ENCODE measurements around the gene EIF2B2. TPM values are rescaled to one million over a fixed set of nuclear protein-coding genes. Genes with fewer than 3 reads are reported as not detected.
"Not testable (repeated sequence)": the region's sequence is repeated elsewhere in the genome, so short reads cannot be mapped to it uniquely, and the experiment has no call there.

Gene EIF2B2
- polyA plus RNA-seq, 2 donors, result 13.3 to 42.9 TPM

- H3K4me3 ChIP-seq (ENCODE audit: low read depth in 1 of 2, low read length in 2 of 2), result no peak overlapping the region
- 80% methylated on average over 10 of the region's 10 CpGs for WGBS, 2 donors
- no peak overlapping the region for H3K27ac ChIP-seq (ENCODE audit: low read depth in 2 of 2, low read length in 1 of 2)
- no peaks in the 10 kb centered on the region for H3K27me3 ChIP-seq (ENCODE audit: control insufficient read depth in 1 of 2, insufficient read depth in 2 of 2, low read length in 2 of 2)
- peaks cover 4 to 8% of the 10 kb centered on the region in 2 donors for H3K4me1 ChIP-seq (ENCODE audit: control insufficient read depth in 2 of 2, insufficient read depth in 2 of 2, low read length in 1 of 2)
- no peaks in the 10 kb centered on the region for H3K9me3 ChIP-seq (ENCODE audit: control insufficient read depth in 2 of 2, insufficient read depth in 1 of 2, low read depth in 1 of 2, low read length in 1 of 2)
- no peaks in the 10 kb centered on the region for H3K36me3 ChIP-seq (ENCODE audit: control insufficient read depth in 2 of 2, insufficient read depth in 2 of 2, low read length in 1 of 2)
These were observed 17.8 kb upstream of the EIF2B2 start for GRCh38 chr14:74985028-74985310.

DNA sequence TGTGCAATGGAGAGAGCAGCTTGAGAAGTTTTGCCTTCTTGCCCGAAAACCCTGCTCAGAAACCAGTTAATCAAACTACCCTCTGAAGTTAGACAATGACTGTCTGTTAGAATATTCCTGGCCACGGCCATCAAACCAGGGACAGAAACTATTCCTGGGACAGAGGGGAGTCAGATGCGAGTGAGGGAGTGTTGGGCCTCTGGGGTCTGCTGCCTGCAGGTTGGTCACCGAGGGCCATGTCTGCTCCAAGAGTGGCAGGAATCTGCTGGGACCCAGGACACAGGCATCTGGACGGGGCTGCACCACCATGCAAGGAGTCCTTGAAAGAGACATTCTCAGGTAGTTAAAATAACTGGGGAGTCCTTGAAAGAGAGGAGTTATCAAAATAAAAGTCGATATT, 16.9 kb upstream of the EIF2B2 start:
- Histone ChIP-seq H3K9me3 (ENCODE audit: control insufficient read depth in 2 of 2, insufficient read depth in 1 of 2, low read depth in 1 of 2, low read length in 1 of 2) (no peaks in the 10 kb centered on the region), H3K27me3 (ENCODE audit: control insufficient read depth in 1 of 2, insufficient read depth in 2 of 2, low read length in 2 of 2) (no peaks in the 10 kb centered on the region), H3K4me1 (ENCODE audit: control insufficient read depth in 2 of 2, insufficient read depth in 2 of 2, low read length in 1 of 2) (peaks cover 4 to 7% of the 10 kb centered on the region in 2 donors), H3K36me3 (ENCODE audit: control insufficient read depth in 2 of 2, insufficient read depth in 2 of 2, low read length in 1 of 2) (no peaks in the 10 kb centered on the region), H3K4me3 (ENCODE audit: low read depth in 1 of 2, low read length in 2 of 2) (no peak overlapping the region), H3K27ac (ENCODE audit: low read depth in 2 of 2, low read length in 1 of 2) (no peak overlapping the region)
- WGBS, 2 donors, result 91 to 92% methylated on average over 6 of the region's 6 CpGs

GRCh38 chr14:74988131-74988530, 14.6 kb upstream of the EIF2B2 start:
- H3K4me3 ChIP-seq (ENCODE audit: low read depth in 1 of 2, low read length in 2 of 2), result no peak overlapping the region
- H3K9me3 ChIP-seq (ENCODE audit: control insufficient read depth in 2 of 2, insufficient read depth in 1 of 2, low read depth in 1 of 2, low read length in 1 of 2), result no peaks in the 10 kb centered on the region
- H3K27me3 ChIP-seq (ENCODE audit: control insufficient read depth in 1 of 2, insufficient read depth in 2 of 2, low read length in 2 of 2), result no peaks in the 10 kb centered on the region
- H3K27ac ChIP-seq (ENCODE audit: low read depth in 2 of 2, low read length in 1 of 2), result peak overlapping the region; percentile 30 to 55
- H3K36me3 ChIP-seq (ENCODE audit: control insufficient read depth in 2 of 2, insufficient read depth in 2 of 2, low read length in 1 of 2), result no peaks in the 10 kb centered on the region
- H3K4me1 ChIP-seq (ENCODE audit: control insufficient read depth in 2 of 2, insufficient read depth in 2 of 2, low read length in 1 of 2), result peaks cover 4 to 6% of the 10 kb centered on the region in 2 donors
- 57 to 65% methylated on average over 4 of the region's 4 CpGs for WGBS, 2 donors

GRCh38 chr14:74988993-74989392, 13.7 kb upstream of the EIF2B2 start:
- Histone ChIP-seq H3K27me3 (ENCODE audit: control insufficient read depth in 1 of 2, insufficient read depth in 2 of 2, low read length in 2 of 2) (no peaks in the 10 kb centered on the region), H3K36me3 (ENCODE audit: control insufficient read depth in 2 of 2, insufficient read depth in 2 of 2, low read length in 1 of 2) (no peaks in the 10 kb centered on the region), H3K27ac (ENCODE audit: low read depth in 2 of 2, low read length in 1 of 2) (no peak overlapping the region), H3K4me1 (ENCODE audit: control insufficient read depth in 2 of 2, insufficient read depth in 2 of 2, low read length in 1 of 2) (peaks cover 4 to 6% of the 10 kb centered on the region in 2 donors), H3K9me3 (ENCODE audit: control insufficient read depth in 2 of 2, insufficient read depth in 1 of 2, low read depth in 1 of 2, low read length in 1 of 2) (no peaks in the 10 kb centered on the region), H3K4me3 (ENCODE audit: low read depth in 1 of 2, low read length in 2 of 2) (no peak overlapping the region)
- WGBS, 2 donors, result 89 to 100% methylated on average over 1 of the region's 1 CpG

DNA sequence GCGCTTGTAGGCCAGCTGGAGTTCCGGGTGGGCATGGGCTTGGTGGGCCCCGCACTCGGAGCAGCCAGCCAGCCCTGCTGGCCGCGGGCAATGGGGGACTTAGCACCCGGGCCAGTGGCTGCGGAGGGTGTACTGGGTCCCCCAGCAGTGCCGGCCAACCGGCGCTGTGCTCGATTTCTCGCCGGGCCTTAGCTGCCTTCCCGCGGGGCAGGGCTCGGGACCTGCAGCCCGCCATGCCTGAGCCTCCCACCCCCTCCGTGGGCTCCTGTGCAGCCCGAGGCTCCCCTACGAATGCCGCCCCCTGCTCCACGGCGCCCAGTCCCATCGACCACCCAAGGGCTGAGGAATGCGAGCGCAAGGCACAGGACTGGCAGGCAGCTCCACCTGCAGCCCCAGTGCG, 8.5 kb upstream of the EIF2B2 start:
- H3K4me3 ChIP-seq (ENCODE audit: low read depth in 1 of 2, low read length in 2 of 2); H3K27me3 ChIP-seq (ENCODE audit: control insufficient read depth in 1 of 2, insufficient read depth in 2 of 2, low read length in 2 of 2); H3K4me1 ChIP-seq (ENCODE audit: control insufficient read depth in 2 of 2, insufficient read depth in 2 of 2, low read length in 1 of 2); H3K27ac ChIP-seq (ENCODE audit: low read depth in 2 of 2, low read length in 1 of 2); H3K9me3 ChIP-seq (ENCODE audit: control insufficient read depth in 2 of 2, insufficient read depth in 1 of 2, low read depth in 1 of 2, low read length in 1 of 2); H3K36me3 ChIP-seq (ENCODE audit: control insufficient read depth in 2 of 2, insufficient read depth in 2 of 2, low read length in 1 of 2): not testable (repeated sequence)
- 92 to 94% methylated on average over 23 to 28 of the region's 28 CpGs for WGBS, 2 donors

DNA sequence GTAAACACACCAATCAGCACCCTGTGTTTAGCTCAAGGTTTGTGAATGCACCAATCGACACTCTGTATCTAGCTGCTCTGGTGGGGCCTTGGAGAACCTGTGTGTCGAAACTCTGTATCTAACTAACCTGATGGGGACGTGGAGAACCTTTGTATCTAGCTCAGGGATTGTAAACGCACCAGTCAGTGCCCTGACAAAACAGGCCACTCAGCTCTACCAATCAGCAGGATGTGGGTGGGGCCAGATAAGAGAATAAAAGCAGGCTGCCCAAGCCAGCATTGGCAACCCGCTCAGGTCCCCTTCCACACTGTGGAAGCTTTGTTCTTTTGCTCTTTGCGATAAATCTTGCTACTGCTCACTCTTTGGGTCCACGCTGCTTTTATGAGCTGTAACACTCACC, 6.9 kb upstream of the EIF2B2 start:
- H3K9me3 ChIP-seq (ENCODE audit: control insufficient read depth in 2 of 2, insufficient read depth in 1 of 2, low read depth in 1 of 2, low read length in 1 of 2); H3K4me3 ChIP-seq (ENCODE audit: low read depth in 1 of 2, low read length in 2 of 2); H3K36me3 ChIP-seq (ENCODE audit: control insufficient read depth in 2 of 2, insufficient read depth in 2 of 2, low read length in 1 of 2); H3K27me3 ChIP-seq (ENCODE audit: control insufficient read depth in 1 of 2, insufficient read depth in 2 of 2, low read length in 2 of 2); H3K4me1 ChIP-seq (ENCODE audit: control insufficient read depth in 2 of 2, insufficient read depth in 2 of 2, low read length in 1 of 2); H3K27ac ChIP-seq (ENCODE audit: low read depth in 2 of 2, low read length in 1 of 2): not testable (repeated sequence)
- 90 to 97% methylated on average over 3 to 6 of the region's 7 CpGs for WGBS, 2 donors

DNA sequence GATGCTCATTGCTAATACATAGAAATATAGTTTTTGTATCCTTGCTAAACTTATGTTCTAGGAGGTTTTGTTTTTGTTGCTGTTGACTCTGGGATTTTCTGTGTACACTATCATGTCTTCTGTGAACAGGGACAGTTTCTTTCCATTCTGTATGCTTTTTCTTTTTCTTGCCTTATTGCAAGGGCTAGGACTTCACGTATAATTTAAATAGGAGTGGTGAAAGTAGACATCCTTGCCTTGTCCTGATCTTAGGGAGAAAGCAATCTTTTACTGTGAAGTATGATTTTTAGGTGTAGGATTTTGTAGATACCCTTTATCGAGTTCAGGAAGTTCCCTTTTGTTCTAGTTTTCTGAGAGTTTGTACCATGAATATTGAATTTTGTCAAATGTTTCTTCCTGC, 1.5 kb upstream of the EIF2B2 start:
- no peak overlapping the region for H3K27ac ChIP-seq (ENCODE audit: low read depth in 2 of 2, low read length in 1 of 2)
- no peak overlapping the region for H3K4me3 ChIP-seq (ENCODE audit: low read depth in 1 of 2, low read length in 2 of 2)
- H3K27me3 ChIP-seq (ENCODE audit: control insufficient read depth in 1 of 2, insufficient read depth in 2 of 2, low read length in 2 of 2), result no peaks in the 10 kb centered on the region
- H3K36me3 ChIP-seq (ENCODE audit: control insufficient read depth in 2 of 2, insufficient read depth in 2 of 2, low read length in 1 of 2), result peaks cover 0 to under 1% of the 10 kb centered on the region in 2 donors
- WGBS, 2 donors, result 96% methylated on average over 2 of the region's 2 CpGs
- H3K4me1 ChIP-seq (ENCODE audit: control insufficient read depth in 2 of 2, insufficient read depth in 2 of 2, low read length in 1 of 2), result peaks cover 0 to 3% of the 10 kb centered on the region in 2 donors
- H3K9me3 ChIP-seq (ENCODE audit: control insufficient read depth in 2 of 2, insufficient read depth in 1 of 2, low read depth in 1 of 2, low read length in 1 of 2), result no peaks in the 10 kb centered on the region

DNA sequence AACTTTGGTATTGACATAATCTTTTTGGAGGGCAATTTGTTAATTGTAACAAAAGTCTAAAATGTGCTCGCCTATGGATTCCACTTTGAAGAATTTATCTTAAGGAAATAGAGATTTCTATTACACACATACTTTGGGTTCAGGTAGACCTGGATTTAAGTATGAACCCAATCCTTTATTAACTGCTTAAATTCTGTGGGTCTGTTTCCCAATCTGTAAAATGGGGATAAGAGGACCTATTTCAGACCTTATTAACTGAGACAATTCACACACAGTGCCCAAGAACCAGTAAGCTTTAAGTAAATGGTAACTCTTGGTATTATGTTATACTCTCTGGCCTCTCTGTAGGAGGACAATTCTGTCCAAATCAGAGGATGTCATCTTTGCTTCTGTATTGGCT, 822 bp upstream of the EIF2B2 start:
- Histone ChIP-seq H3K27me3 (ENCODE audit: control insufficient read depth in 1 of 2, insufficient read depth in 2 of 2, low read length in 2 of 2) (no peaks in the 10 kb centered on the region), H3K4me3 (ENCODE audit: low read depth in 1 of 2, low read length in 2 of 2) (peak overlapping the region in 1 of 2 donors; percentile 89), H3K27ac (ENCODE audit: low read depth in 2 of 2, low read length in 1 of 2) (peak overlapping the region; percentile 85 to 92), H3K9me3 (ENCODE audit: control insufficient read depth in 2 of 2, insufficient read depth in 1 of 2, low read depth in 1 of 2, low read length in 1 of 2) (no peaks in the 10 kb centered on the region), H3K36me3 (ENCODE audit: control insufficient read depth in 2 of 2, insufficient read depth in 2 of 2, low read length in 1 of 2) (peaks cover 5% of the 10 kb centered on the region in 2 donors), H3K4me1 (ENCODE audit: control insufficient read depth in 2 of 2, insufficient read depth in 2 of 2, low read length in 1 of 2) (peaks cover 0 to 3% of the 10 kb centered on the region in 2 donors)
- 91 to 98% methylated on average over 1 of the region's 1 CpG for WGBS, 2 donors

- whole genome bisulfite sequencing, 2 donors, result 9% methylated on average over 18 of the region's 18 CpGs
- H3K4me1 ChIP-seq (ENCODE audit: control insufficient read depth in 2 of 2, insufficient read depth in 2 of 2, low read length in 1 of 2), result peaks cover 0 to 3% of the 10 kb centered on the region in 2 donors
- no peaks in the 10 kb centered on the region for H3K27me3 ChIP-seq (ENCODE audit: control insufficient read depth in 1 of 2, insufficient read depth in 2 of 2, low read length in 2 of 2)
- no peaks in the 10 kb centered on the region for H3K9me3 ChIP-seq (ENCODE audit: control insufficient read depth in 2 of 2, insufficient read depth in 1 of 2, low read depth in 1 of 2, low read length in 1 of 2)
- H3K27ac ChIP-seq (ENCODE audit: low read depth in 2 of 2, low read length in 1 of 2), result peak overlapping the region; percentile 85 to 92
- H3K4me3 ChIP-seq (ENCODE audit: low read depth in 1 of 2, low read length in 2 of 2), result peak overlapping the region; percentile 89
- H3K36me3 ChIP-seq (ENCODE audit: control insufficient read depth in 2 of 2, insufficient read depth in 2 of 2, low read length in 1 of 2), result peaks cover 9 to 15% of the 10 kb centered on the region in 2 donors
These were observed 718 bp downstream of the EIF2B2 start for GRCh38 chr14:75003250-75004027.

- Histone ChIP-seq H3K4me1 (ENCODE audit: control insufficient read depth in 2 of 2, insufficient read depth in 2 of 2, low read length in 1 of 2) (peaks cover 0 to 3% of the 10 kb centered on the region in 2 donors), H3K9me3 (ENCODE audit: control insufficient read depth in 2 of 2, insufficient read depth in 1 of 2, low read depth in 1 of 2, low read length in 1 of 2) (no peaks in the 10 kb centered on the region), H3K36me3 (ENCODE audit: control insufficient read depth in 2 of 2, insufficient read depth in 2 of 2, low read length in 1 of 2) (peaks cover 16 to 17% of the 10 kb centered on the region in 2 donors), H3K27me3 (ENCODE audit: control insufficient read depth in 1 of 2, insufficient read depth in 2 of 2, low read length in 2 of 2) (no peaks in the 10 kb centered on the region), H3K27ac (ENCODE audit: low read depth in 2 of 2, low read length in 1 of 2) (no peak overlapping the region), H3K4me3 (ENCODE audit: low read depth in 1 of 2, low read length in 2 of 2) (no peak overlapping the region)
- 73 to 84% methylated on average over 3 of the region's 3 CpGs for WGBS, 2 donors
These were observed 2.6 kb downstream of the EIF2B2 start for GRCh38 chr14:75005357-75005756.

All from esophagus (tissue), 2 donors.